Muscle layer of duodenum (tissue), 2 donors: ENCODE measurements around the gene UBE2M.

Experiments used
- H3K27ac ChIP-seq: one replicate; pipeline ENCODE4 v1.7.0; 2013; ENCODE audit warnings: mild to moderate bottlenecking, low read length
- H3K27me3 ChIP-seq: one replicate; pipeline ENCODE4 v1.7.0; 2013; ENCODE audit warnings: low read depth, mild to moderate bottlenecking, control low read depth, low read length
- H3K36me3 ChIP-seq, 2 donors: one replicate each; pipeline ENCODE4 v1.7.0; 2013; ENCODE audit warnings: low read length in 2 of 2, control low read depth in 1 of 2, mild to moderate bottlenecking in 1 of 2; ENCODE audit not compliant: insufficient read depth in 2 of 2, control insufficient read depth in 1 of 2
- H3K4me1 ChIP-seq, 2 donors: one replicate each; pipeline ENCODE4 v1.7.0; 2013; ENCODE audit warnings: low read length in 2 of 2, mild to moderate bottlenecking in 2 of 2, control low read depth in 1 of 2, moderate library complexity in 1 of 2; ENCODE audit not compliant: insufficient read depth in 2 of 2, control insufficient read depth in 1 of 2
- H3K4me3 ChIP-seq, 2 donors: one replicate each; pipeline ENCODE4 v1.7.0; 2013; ENCODE audit warnings: low read length in 2 of 2, low read depth in 1 of 2, mild to moderate bottlenecking in 1 of 2
- H3K9me3 ChIP-seq, 2 donors: one replicate each; pipeline ENCODE4 v1.7.0; 2013; ENCODE audit warnings: low read length in 2 of 2, control low read depth in 1 of 2, mild to moderate bottlenecking in 1 of 2; ENCODE audit not compliant: control insufficient read depth in 1 of 2
- donor health status: healthy.

Gene UBE2M

GRCh38 chr19:58569191-58569942 lies 11.0 kb upstream of the UBE2M start:
- H3K27ac ChIP-seq: no peak overlapping the region
- H3K9me3 ChIP-seq: no peaks in the 10 kb centered on the region
- H3K27me3 ChIP-seq: no peaks in the 10 kb centered on the region
- H3K4me1 ChIP-seq: peaks cover 9 to 16% of the 10 kb centered on the region in 2 donors
- peaks cover 15 to 26% of the 10 kb centered on the region in 2 donors for H3K36me3 ChIP-seq
- no peak overlapping the region for H3K4me3 ChIP-seq

DNA sequence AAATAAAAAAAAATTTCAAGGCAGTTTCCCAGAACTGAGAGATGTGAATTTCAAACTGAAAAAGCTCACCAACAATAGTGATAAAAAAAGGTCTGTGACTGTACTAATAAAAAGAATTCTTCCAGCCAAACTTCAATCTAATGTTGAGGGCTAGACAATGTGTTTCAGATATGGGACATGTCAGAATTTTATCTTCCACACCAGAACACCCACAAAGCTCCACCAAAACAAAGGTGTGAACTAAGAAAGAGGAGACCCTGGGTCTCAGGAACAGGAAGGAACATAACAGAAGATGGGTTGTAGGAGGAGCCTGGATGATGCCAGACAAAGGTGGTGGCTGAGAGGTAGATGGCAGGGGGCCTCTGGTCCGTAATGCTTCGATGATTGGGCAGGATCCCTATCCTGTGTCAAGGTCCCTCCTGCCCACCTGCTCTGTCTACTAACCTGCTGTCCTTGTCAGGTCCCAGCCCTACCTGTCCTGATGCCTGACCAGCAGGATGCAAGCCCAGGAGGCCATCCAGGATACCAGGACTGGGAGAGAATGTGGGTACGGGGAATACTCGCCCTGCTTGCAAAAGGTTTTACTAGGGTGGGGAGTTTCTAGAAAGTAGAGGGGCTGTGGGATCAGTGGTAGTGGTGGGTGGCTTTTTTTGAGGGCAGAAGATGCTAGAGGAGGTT lies 10.2 kb upstream of the UBE2M start:
- Histone ChIP-seq H3K9me3 (no peaks in the 10 kb centered on the region), H3K4me1 (peaks cover 4 to 12% of the 10 kb centered on the region in 2 donors), H3K4me3 (no peak overlapping the region), H3K27me3 (no peaks in the 10 kb centered on the region), H3K36me3 (peaks cover 15 to 26% of the 10 kb centered on the region in 2 donors), H3K27ac (no peak overlapping the region)

DNA sequence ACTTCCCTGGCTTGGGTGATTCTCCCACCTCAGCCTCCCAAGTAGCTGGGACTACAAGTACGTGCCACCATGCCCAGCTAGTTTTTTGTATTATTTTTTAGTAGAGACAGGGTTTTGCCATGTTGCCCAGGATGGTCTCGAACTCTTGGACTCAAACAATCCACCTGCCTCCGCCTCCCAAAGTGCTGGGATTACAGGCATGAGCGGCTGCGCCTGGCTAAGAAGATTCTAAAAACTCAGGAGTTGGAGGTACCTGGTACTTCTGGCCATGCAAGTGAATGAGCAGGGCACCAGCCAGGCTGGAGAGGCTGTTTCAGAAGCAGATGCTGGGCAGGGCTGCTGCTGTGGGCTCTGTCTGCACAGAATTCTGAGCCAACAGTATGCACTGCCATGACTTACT lies 8.6 kb upstream of the UBE2M start:
- Histone ChIP-seq H3K27me3 (no peaks in the 10 kb centered on the region), H3K4me1 (peaks cover 10 to 22% of the 10 kb centered on the region in 2 donors), H3K27ac (no peak overlapping the region), H3K36me3 (peaks cover 15 to 20% of the 10 kb centered on the region in 2 donors), H3K9me3 (no peaks in the 10 kb centered on the region), H3K4me3 (no peak overlapping the region)

DNA sequence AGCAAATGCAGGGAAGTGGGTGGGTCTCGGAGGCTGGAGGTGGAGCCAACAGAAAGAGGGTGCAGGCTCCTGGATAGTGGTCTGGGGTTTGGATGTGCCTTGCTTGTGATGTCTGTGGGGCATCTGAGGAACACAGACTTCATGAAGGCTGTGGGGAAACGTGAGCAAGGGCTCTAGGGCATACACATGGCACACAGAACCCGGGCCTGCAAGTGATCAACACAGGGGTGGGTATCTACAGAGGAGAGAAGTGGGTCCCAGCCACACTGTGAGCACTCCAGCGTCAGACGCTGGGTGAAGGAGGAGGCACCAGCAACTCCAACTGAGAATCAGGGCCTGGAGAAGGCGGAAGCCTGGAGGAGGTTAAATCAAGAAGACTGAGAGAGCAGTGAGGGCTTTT lies 5.4 kb upstream of the UBE2M start:
- H3K4me1 ChIP-seq: peaks cover 18 to 39% of the 10 kb centered on the region in 2 donors
- no peaks in the 10 kb centered on the region for H3K9me3 ChIP-seq
- H3K4me3 ChIP-seq: no peak overlapping the region
- peaks cover 3 to 13% of the 10 kb centered on the region in 2 donors for H3K36me3 ChIP-seq
- no peak overlapping the region for H3K27ac ChIP-seq
- H3K27me3 ChIP-seq: no peaks in the 10 kb centered on the region

- peaks cover 0 to 16% of the 10 kb centered on the region in 2 donors for H3K36me3 ChIP-seq
- no peaks in the 10 kb centered on the region for H3K9me3 ChIP-seq
- peaks cover 18 to 39% of the 10 kb centered on the region in 2 donors for H3K4me1 ChIP-seq
- no peaks in the 10 kb centered on the region for H3K27me3 ChIP-seq
- H3K4me3 ChIP-seq: peak overlapping the region; percentile 30 to 69
- H3K27ac ChIP-seq: no peak overlapping the region
Measured at GRCh38 chr19:58563034-58563573, 4.7 kb upstream of the UBE2M start.

GRCh38 chr19:58562122-58563033 lies 4.0 kb upstream of the UBE2M start:
- H3K27me3 ChIP-seq: no peaks in the 10 kb centered on the region
- H3K9me3 ChIP-seq: no peaks in the 10 kb centered on the region
- no peak overlapping the region for H3K27ac ChIP-seq
- H3K36me3 ChIP-seq: peaks cover 0 to 16% of the 10 kb centered on the region in 2 donors
- peak overlapping the region; percentile 30 to 69 for H3K4me3 ChIP-seq
- peaks cover 18 to 43% of the 10 kb centered on the region in 2 donors for H3K4me1 ChIP-seq

DNA sequence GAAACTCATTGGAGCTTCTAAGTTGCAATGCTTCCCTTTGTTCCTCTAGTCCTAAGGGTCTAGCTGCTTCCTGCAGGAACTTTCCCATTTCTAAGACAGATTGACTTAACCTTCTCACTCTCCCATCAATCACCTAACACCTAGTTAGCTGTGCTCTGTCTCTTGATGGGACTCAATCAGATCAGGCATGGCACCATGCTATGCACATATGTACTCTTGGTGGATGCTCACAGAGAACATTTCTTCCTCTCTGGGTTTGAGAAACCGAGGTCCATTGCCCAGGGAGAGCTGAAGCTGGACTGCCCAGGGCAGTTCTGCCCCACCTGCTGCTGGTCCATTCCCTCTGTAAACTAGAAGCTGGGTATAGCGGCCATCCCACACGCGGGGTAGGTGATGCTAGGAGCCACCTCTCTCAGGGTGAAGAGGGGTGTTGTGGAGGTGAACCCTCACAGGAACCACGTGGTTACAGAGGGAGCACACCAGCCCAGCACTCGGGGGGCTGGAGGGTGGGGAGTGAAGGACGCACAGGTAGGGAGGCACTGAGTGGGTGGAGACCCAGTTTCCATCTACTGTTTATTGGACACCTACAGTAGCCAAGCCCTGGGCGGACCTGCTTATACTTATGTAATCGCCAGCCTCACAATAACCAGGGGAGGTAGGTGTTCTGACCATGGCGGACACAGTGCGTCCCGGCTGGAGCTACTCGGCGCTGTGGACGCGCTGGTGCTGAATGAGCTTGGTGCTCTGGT lies 3.1 kb upstream of the UBE2M start:
- Histone ChIP-seq H3K27ac (no peak overlapping the region), H3K9me3 (no peaks in the 10 kb centered on the region), H3K4me1 (peaks cover 18 to 51% of the 10 kb centered on the region in 2 donors), H3K36me3 (peaks cover 2 to 15% of the 10 kb centered on the region in 2 donors), H3K27me3 (no peaks in the 10 kb centered on the region), H3K4me3 (peak overlapping the region; percentile 26 to 69)

DNA sequence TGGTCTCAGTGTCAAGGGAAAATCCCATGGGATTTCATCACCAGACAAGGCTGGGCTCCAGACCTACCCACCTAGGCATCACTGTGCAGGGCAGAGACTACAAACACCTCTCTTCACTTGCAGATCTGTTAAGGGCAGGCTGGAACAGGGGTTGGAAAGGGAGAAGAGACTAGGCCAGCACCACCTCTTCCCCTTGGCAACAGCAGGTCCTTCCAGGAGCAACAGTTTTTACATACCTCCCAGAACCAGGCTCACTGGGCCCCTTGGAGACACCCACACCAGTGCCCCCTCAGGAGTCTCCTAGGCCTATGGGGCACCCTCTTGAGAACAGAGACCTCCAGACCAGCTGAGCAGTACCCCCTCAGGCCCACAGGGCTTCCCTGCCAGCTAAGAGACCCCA lies 2.5 kb upstream of the UBE2M start:
- no peak overlapping the region for H3K27ac ChIP-seq
- H3K4me1 ChIP-seq: peaks cover 18 to 57% of the 10 kb centered on the region in 2 donors
- no peaks in the 10 kb centered on the region for H3K9me3 ChIP-seq
- no peak overlapping the region for H3K4me3 ChIP-seq
- no peaks in the 10 kb centered on the region for H3K27me3 ChIP-seq
- peaks cover 8 to 20% of the 10 kb centered on the region in 2 donors for H3K36me3 ChIP-seq

- H3K36me3 ChIP-seq: peaks cover 9 to 20% of the 10 kb centered on the region in 2 donors
- H3K4me1 ChIP-seq: peaks cover 18 to 64% of the 10 kb centered on the region in 2 donors
- peak overlapping the region; percentile 77 to 92 for H3K4me3 ChIP-seq
- no peaks in the 10 kb centered on the region for H3K9me3 ChIP-seq
- H3K27me3 ChIP-seq: no peaks in the 10 kb centered on the region
- H3K27ac ChIP-seq: no peak overlapping the region
Measured at GRCh38 chr19:58560007-58560887, 1.8 kb upstream of the UBE2M start.
